GM21390 (cell line): Measurements from ENCODE around the gene SAMHD1.
"Not testable (repeated sequence)": the region's sequence is repeated elsewhere in the genome, so short reads cannot be mapped to it uniquely, and the experiment has no call there.

Experiments used
- ATAC-seq: cut with Tn5 transposase; IDR thresholded peaks from one replicate; pipeline ENCODE4 v1.9.1; 2021; ENCODE audit not compliant: unreplicated experiment

Gene SAMHD1

DNA sequence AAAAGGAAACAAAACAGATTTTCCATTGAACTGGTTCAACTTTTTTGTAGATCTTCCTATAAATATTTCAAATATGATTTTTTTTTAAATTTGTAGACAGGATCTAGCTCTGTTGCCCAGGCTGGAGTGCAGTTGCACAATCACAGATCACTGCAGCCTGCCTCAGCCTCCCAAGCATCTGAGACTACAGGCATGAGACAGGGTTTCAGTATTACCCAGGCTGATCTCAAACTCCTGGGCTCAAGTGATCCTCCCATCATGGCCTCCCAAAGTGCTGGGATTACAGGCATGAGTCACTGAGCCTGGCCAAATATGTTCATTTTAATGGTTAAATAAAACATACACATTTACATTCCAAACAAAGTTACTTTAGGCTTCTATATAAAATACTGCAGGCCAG, 33.6 kb downstream of the SAMHD1 start:
- no peak for ATAC-seq

DNA sequence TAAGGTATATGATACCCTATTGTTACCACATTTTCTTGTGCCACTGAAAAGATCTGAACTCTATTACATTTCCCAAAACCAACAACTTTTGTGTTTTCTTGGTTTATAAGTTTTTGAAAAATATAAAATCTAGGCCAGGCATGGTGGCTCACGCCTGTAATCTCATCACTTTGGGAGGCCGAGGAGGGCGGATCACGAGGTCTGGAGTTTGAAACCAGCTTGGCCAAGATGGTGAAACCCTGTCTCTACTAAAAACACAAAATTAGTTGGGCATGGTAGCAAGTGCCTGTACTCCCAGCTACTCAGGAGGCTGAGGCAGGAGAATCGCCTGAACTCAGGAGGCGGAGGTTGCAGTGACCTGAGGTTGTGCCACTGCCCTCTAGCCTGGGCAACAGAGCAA, 34.3 kb downstream of the SAMHD1 start:
- no peak for ATAC-seq

DNA sequence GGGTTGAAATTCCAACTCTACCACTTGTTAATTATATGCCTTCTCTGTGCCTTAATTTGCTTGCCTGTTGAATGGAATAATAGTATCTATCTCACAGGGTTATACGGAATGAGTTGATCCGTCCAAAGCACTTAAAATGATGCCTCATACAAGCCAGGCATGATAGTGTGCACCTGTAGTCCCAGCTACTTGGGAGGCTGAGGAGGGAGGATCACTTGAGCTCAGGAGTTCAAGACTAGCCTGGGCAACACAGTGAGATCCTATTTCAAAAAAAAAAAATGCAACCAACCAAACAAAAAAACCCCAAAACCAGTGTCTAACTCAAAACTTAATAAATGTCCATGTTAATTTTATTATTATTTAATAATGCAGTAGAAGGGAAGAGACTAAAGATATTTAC, 35.3 kb downstream of the SAMHD1 start:
- ATAC-seq = no peak

DNA sequence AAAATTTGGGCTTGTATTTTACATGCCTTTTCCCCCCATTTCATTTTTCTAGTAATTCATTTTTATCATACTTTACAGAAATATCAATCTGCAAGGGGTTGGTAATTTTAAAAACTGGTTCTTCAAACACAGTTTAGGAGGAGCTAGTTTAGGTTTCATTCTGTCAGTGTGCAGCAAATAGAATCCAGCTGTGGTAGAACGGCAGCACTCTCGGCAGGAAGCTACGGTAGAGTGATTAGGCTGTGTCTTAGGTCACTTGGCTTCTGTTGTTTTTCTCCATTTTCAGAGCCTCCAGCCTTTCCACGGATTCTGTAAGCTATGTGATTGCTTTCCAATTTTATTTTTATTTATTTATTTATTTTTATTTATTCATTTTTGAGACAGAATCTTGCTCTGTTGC, 42.9 kb downstream of the SAMHD1 start:
- no peak for ATAC-seq

DNA sequence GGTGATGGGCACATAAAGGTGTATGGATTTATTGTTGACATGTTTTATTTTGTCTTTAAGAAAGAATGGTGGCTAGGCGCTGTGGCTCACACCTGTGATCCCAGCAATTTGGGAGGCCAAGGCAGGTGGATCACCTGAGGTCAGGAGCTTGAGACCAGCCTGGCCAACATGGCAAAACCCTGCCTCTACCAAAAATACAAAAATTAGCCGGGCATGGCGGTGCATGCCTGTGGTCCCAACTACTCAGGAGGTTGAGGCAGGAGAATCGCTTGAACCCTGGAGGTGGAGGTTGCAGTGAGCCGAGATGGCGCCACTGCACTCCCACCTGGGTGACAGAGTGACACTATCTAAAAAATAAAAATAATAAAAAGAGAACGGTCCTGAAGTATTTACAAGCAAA, 45.4 kb downstream of the SAMHD1 start:
- ATAC-seq = not testable (repeated sequence)

DNA sequence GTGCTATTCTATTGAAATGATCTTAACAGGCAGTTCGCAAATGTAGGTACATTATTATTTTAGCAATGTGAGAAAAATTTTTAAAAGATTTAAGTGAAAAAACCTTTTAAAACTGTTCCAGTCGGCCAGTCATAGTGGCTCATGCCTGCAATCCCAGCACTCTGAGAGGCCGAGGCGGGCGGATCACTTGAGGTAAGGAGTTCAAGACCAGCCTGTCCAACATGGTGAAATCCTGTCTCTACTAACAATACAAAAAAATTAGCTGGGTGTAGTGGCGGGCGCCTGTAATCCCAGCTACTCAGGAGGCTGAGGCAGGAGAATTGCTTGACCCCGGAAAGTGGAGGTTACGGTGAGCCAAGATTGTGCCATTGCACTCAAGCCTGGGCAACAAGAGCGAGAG, 45.9 kb downstream of the SAMHD1 start:
- not testable (repeated sequence) for ATAC-seq

DNA sequence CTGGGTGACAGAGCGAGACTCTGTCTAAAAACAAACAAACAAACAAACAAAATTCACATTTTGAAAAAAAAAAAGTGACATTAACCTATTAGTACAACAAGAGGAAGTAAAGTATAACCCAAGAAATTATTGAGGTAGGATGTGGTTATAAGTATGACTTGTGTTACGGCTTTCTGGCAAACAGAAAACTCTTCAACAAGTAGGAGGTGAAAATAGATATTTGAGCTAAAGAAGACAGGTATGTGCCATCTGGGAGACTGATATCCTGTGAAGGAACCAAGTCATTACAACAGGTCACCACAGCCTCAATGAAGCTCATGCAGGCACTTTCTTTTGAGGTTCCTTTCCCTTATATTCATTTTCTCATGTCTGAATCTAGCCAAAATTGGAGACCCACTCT, 46.8 kb downstream of the SAMHD1 start:
- ATAC-seq = no peak

DNA sequence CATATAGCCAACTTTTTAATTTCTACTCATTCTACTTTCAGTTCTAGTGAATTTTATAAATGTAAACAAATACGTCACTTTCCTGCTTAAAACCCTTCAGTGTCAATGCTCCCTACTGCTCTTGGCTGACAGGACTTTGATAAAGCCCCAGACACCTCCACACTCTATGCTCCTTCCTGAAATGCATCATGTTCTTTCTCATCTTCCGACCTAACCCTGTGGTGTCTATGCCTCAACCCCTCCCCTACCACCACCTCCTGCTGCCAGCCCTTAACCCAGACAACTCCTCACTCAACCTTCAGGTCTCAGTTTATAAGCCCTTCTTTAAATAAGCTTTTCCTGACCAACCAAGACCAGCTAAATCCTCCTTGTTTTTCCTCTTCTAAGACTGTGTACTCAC, 56.5 kb downstream of the SAMHD1 start:
- no peak for ATAC-seq

DNA sequence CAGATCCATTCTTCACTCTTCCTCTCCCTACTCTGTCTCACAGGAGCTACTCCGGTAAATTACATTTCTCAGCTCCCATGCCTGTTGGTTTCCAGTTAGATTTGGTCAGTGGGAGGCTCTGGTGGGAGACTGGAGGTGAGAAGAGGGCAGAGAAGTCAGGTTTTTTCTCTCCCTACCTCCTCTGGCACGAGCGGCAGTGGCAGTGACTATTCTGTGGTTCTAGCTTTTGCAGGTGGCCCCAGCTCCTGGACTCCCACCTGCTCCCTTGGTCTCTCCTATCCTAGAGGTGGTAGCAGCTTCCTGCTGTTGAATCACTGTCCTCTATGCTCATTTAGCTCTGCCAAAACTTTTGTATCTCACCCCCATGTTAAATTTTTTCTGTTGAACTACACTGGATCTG, 57.7 kb downstream of the SAMHD1 start:
- no peak for ATAC-seq

DNA sequence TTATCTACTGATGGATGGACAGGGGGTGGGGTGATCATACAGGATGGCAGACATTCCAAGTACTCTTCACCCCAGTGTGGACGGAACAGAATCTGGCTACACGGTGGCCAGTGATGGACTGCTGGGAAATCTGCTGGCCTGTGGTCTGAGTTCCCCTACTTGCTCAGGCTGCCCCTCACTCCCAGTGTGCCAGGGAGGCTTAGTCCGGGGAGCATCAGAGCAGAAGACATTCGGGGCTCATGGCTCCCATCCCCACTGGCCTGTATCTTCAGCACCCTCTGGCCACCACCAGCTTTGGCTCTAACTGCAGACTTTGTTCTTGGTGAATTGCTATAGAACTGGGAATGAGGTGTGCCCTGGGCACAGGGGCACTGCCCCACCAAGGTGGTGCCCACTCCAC, 60.3 kb downstream of the SAMHD1 start:
- ATAC-seq = no peak

DNA sequence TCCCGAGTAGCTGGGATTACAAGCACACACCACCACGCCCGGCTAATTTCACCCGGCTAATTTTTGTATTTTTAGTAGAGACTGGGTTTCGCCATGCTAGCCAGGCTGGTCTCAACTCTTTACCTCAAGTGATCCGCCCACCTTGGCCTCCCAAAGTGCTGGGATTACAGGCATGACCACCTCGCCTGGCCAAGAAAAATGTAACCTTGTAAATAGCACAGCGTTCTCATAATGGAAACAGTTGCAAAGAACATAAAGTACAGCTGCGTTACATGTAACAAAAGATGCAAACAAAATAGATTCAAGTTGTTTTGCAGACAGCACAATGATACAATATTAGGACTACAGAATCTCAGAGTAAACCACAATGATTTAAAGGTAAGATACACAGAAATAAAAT, 60.9 kb downstream of the SAMHD1 start:
- ATAC-seq = no peak

DNA sequence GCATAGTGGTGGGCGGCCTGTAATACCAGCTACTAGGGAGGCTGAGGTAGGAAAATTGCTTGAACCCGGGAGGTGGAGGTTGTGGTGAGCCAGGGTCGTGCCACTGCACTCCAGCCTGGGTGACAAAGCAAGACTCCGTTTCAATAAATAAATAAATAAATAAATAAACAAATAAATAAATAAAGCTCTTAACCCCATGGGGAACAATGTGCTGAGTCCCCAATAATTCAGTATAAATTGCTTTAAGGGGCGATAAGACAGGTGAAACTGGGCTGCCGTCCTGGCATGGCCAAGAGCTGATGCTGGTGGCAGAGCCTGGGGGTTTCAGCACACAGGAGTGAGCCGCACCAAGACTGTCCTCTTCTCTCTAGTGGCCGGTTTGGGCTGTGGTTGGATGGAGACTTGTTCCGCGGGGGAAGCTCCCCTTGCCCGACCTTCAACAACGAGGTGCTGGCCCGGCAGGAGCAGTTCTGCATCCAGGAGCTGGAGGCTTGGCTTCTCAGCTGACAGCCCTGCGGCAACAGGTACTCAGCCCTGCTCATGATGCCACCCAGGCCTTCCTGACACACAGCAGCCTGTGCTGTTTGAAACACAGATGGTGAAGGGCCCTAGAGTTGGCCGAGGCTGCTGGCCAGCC, 62.5 kb downstream of the SAMHD1 start:
- ATAC-seq = no peak

DNA sequence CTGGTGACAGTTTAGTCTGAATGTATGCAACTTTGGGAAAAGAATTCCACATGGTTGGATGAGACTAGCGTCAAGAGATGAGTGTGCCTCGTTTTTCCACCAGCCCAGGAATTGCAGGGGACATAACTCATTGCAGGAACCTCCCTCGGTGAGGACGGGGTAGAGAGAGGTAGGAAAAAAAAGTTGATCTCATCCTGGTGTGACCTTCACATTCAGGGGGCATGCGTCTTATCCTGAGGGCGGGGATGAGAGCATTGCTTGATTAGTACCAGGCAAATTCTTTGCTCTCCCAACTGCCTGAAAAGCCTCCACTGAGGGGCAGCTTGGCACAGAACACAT, 63.8 kb downstream of the SAMHD1 start:
- no peak for ATAC-seq

DNA sequence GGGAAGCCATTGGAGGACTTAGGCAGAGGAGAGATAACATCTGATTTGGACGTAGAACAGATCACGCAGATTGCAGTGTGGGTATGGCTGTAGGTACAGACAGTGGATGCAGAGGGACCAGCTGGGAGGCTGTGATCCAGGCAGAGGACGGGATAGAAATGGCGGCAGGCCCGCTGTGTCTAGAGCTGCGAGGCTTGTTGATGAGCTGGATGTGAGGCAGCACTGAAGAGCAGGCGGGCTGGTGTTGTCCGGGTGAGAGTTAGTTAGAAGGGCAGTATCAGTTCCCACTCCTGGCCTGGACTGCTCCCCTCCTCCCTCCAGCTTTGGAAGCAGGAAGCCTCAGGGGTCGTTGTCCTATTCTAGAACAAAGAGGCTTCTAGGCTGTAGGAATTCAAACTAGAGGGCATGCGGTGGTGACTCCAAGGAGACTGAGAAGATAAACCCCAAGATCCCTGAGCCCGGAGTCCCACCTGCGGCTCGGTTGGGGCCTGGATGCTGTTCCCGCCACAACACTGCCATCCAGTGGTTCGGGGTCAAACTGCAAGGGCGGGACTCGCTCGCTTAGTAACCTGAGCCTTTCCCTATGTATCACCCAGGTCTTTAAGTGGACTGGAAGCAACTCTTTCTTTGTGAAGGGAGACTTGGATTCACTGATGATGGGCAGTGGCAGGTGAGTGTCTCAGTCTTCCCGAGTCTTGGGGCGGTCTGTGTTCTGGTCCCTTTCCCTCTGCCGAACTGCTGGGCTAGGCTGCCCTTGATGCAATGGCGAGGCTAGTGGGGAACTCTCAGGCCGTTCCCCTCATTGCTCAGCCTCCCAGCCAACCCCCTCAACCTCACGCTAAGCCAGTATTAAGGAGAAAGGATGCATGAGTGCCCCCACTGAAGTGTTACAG, 64.4 kb downstream of the SAMHD1 start:
- peak; percentile 72 for ATAC-seq

DNA sequence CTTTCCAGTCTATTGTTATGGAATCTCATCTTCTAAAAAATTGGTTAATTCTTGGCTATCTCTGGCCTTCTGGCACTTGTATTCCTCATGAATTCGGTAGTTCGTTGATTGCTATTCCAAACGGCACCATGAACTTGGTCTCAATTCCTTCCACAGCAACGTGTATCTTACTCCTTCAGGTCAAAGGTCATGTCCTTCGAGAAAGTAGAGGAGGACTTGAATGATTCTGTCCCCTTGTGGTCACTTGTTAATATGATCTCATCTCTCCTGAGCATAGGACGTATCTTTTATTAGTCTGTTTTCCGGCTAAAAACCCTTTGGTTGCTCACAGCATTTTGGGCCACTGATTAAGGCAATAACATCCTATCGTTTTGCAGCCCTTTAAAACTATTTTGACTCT, 66.2 kb downstream of the SAMHD1 start:
- no peak for ATAC-seq

DNA sequence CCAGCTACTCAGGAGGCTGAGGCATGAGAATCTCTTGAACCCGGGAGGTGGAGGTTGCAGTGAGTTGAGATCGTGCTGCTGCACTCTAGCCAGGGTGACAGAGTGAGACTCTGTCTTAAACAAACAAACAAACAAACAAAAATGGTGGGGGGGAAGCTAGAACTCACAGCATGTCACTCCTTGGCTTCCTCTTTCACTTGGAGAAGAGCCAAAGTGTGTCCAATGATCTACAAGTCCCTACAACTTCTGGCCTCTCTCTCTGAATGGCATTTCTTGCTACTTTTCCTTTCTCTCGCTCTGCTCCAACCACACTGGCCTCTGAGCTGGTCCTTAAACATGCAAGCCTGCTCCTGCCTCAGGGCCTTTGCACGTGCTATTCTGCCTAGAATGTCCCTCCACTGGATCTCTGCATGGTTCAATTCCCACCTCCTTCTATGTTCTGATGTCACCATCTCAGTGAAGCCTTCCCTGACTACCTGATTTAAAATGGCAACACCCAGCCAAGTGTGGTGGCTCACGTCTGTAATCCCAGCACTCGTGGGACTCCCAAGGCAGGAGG, 67.5 kb downstream of the SAMHD1 start:
- ATAC-seq = no peak

DNA sequence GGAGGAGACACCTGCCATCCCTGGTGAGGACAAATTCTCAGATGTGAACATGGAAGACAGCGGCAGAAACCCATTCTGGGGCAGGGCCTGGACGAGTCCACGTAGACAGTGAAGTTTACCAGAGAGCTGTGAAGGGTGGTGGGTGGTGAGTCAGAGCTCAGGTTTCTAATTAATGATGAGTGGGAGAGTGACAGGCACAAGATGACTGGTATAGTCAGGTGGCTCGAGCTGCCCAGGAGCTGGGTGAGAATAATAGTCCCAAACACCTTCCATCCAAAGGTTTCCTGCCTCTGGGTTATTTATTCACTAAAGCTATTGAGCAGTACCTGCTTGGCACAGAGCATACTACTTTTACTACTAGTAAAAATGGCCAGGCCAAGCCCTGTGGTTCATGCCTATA, 69.6 kb downstream of the SAMHD1 start:
- ATAC-seq = no peak

DNA sequence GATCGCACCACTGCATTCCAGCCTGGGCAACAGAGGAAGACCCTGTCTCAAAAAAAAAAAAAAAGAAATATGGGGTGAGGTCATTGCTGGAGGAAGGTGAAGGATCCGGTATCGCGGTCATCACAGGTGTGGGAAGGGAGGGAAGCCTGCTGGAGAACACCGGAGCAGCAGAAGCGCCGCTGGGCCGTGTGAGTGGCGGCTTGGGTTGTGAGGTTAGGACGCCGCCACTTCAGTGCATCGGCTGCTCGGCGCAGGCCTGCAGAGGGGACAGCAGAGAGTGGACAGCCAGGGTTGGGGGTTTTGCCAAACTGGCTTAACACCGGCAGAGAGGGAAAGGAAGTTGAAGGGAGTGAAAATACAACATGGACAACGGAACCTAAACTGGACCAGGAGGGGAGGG, 70.2 kb downstream of the SAMHD1 start:
- no peak for ATAC-seq

DNA sequence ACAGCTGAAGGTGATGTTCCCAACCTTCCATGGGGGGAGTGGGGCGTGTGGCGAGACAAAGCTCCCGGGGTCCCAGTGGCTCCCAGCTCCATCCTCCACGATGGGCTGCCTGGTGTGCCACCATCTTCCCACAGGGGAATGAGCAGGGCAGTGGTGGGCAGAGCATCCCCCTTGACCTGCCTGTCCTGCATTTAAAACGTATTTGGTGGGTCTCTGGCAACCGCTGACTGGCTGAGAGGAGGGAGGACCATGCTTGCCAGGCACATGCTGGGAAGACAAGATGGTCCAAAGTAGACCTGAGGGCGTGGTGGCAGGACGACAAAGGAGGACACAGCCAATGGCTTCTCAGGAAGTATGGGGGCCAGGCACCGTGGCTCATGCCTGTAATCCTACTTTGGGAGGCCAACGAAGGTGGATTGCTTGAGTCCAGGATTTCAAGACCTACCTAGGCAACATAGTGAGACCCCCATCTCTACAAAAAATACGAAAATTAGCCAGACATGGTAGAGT, 70.7 kb downstream of the SAMHD1 start:
- no peak for ATAC-seq

DNA sequence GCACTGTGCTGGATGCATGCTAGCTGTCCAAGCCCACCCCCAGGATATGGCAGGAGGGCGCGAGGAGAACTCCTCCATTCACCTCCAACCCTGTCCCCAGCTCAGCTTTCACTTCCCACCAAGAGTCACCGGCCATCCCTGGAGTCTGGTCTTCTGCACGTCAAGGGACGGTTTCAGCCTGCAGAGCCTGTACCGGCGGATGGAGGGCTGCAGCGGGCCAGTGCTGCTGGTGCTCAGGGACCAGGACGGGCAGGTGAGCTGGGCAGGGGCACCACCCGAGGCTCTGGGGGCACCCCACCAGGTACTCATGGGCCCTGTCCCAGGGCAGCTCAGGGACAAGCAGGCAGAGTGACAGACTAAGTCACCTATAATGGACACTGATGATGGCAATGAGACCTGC, 72.6 kb downstream of the SAMHD1 start:
- no peak for ATAC-seq

DNA sequence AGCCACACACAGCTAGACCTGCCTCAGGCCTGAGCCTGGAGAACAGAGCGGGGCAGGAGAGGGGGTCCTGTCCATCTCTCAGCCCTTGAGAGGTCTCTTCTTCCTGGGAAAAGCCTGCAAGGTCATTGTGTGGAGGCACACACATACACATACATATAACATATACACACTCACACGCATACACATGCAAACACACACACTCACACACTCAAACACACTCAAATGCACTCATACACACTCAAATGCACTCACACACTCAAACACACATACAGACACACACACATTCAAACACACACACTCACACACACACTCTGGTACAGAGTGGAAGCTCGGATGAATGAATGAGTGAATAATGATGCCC, 75.1 kb downstream of the SAMHD1 start:
- ATAC-seq = no peak

DNA sequence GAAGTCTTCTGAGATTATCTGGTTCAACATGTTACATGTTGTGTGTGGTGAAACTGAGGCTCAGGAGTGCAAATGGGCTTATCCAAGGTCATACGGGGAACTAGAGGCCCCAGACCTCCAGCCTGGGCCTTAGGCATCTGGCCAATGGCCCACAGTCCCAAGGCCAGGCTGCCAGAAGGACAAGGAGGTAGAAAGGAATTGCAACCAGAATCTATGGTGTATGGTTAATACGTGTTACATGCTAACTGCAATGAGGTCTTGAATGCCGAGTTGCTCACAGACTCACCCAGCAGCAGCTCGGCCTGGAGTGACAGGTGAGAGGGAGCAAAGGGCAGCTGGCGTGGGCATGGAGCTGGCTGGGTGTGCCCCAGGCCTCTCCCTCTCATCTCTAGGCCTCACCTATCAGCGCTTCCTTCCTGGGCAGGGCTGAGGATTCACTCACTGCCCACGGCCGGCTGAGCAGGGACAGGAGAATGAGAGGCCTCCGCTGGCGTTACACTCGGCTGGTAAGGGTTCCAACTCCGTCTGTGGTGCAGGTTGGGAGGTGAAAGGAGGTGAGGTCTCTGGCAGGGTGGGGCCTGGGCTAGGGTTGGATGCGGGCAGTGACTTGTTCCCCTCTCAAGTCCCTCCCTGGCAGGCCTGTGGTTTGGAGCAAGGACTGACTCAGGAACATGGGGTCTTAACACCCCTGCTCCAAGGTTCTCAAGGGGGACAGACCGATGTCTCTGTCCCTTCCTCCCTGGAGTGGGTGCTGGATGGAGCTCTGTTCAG, 75.6 kb downstream of the SAMHD1 start, which contains the start of gene TLDC2:
Gene TLDC2, plus strand, starts transcription at position 437 of the 771 bp plus-strand sequence. Its CDS starts 37 bp downstream, at position 474.
- no peak for ATAC-seq
